ENCODE measurements around the gene B4GALNT3.

The B4GALNT3 gene

GRCh38 chr12:524167-524951, 64.6 kb downstream of the B4GALNT3 start:
- Histone ChIP-seq H3K9ac (ENCODE audit: low read depth in 1 of 2, low read length in 2 of 2) (no peak overlapping the region), H3K4me1 (ENCODE audit: control insufficient read depth in 1 of 2, insufficient read depth in 2 of 2, low read length in 2 of 2) (no peaks in the 10 kb centered on the region), H3K36me3 (ENCODE audit: control insufficient read depth in 1 of 2, insufficient read depth in 2 of 2, low read length in 2 of 2) (no peaks in the 10 kb centered on the region), H3K27ac (ENCODE audit: low read depth, low read length) (no peak overlapping the region), H3K27me3 (ENCODE audit: control insufficient read depth in 1 of 2, insufficient read depth in 2 of 2, low read length in 2 of 2) (no peaks in the 10 kb centered on the region), H3K9me3 (ENCODE audit: control insufficient read depth in 1 of 2, low read length in 2 of 2) (no peaks in the 10 kb centered on the region), H3K4me3 (ENCODE audit: low read depth in 1 of 2, low read length in 2 of 2) (no peak overlapping the region)

- Histone ChIP-seq H3K27me3 (ENCODE audit: control insufficient read depth in 1 of 2, insufficient read depth in 2 of 2, low read length in 2 of 2) (no peaks in the 10 kb centered on the region), H3K9me3 (ENCODE audit: control insufficient read depth in 1 of 2, low read length in 2 of 2) (no peaks in the 10 kb centered on the region), H3K4me3 (ENCODE audit: low read depth in 1 of 2, low read length in 2 of 2) (no peak overlapping the region), H3K36me3 (ENCODE audit: control insufficient read depth in 1 of 2, insufficient read depth in 2 of 2, low read length in 2 of 2) (no peaks in the 10 kb centered on the region), H3K9ac (ENCODE audit: low read depth in 1 of 2, low read length in 2 of 2) (no peak overlapping the region), H3K4me1 (ENCODE audit: control insufficient read depth in 1 of 2, insufficient read depth in 2 of 2, low read length in 2 of 2) (no peaks in the 10 kb centered on the region), H3K27ac (ENCODE audit: low read depth, low read length) (no peak overlapping the region)
These were observed 66.3 kb downstream of the B4GALNT3 start for GRCh38 chr12:526089-526488.

GRCh38 chr12:527241-527640, 67.5 kb downstream of the B4GALNT3 start:
- Histone ChIP-seq H3K4me3 (ENCODE audit: low read depth in 1 of 2, low read length in 2 of 2) (no peak overlapping the region), H3K36me3 (ENCODE audit: control insufficient read depth in 1 of 2, insufficient read depth in 2 of 2, low read length in 2 of 2) (no peaks in the 10 kb centered on the region), H3K27ac (ENCODE audit: low read depth, low read length) (no peak overlapping the region), H3K9ac (ENCODE audit: low read depth in 1 of 2, low read length in 2 of 2) (no peak overlapping the region), H3K9me3 (ENCODE audit: control insufficient read depth in 1 of 2, low read length in 2 of 2) (peaks cover under 1 to 2% of the 10 kb centered on the region in 2 donors), H3K4me1 (ENCODE audit: control insufficient read depth in 1 of 2, insufficient read depth in 2 of 2, low read length in 2 of 2) (no peaks in the 10 kb centered on the region), H3K27me3 (ENCODE audit: control insufficient read depth in 1 of 2, insufficient read depth in 2 of 2, low read length in 2 of 2) (no peaks in the 10 kb centered on the region)

GRCh38 chr12:527729-528128, 68.0 kb downstream of the B4GALNT3 start:
- Histone ChIP-seq H3K9me3 (ENCODE audit: control insufficient read depth in 1 of 2, low read length in 2 of 2) (peaks cover 4 to 6% of the 10 kb centered on the region in 2 donors), H3K27me3 (ENCODE audit: control insufficient read depth in 1 of 2, insufficient read depth in 2 of 2, low read length in 2 of 2) (no peaks in the 10 kb centered on the region), H3K9ac (ENCODE audit: low read depth in 1 of 2, low read length in 2 of 2) (no peak overlapping the region), H3K4me3 (ENCODE audit: low read depth in 1 of 2, low read length in 2 of 2) (no peak overlapping the region), H3K36me3 (ENCODE audit: control insufficient read depth in 1 of 2, insufficient read depth in 2 of 2, low read length in 2 of 2) (no peaks in the 10 kb centered on the region), H3K4me1 (ENCODE audit: control insufficient read depth in 1 of 2, insufficient read depth in 2 of 2, low read length in 2 of 2) (no peaks in the 10 kb centered on the region), H3K27ac (ENCODE audit: low read depth, low read length) (no peak overlapping the region)

- Histone ChIP-seq H3K36me3 (ENCODE audit: control insufficient read depth in 1 of 2, insufficient read depth in 2 of 2, low read length in 2 of 2) (no peaks in the 10 kb centered on the region), H3K27me3 (ENCODE audit: control insufficient read depth in 1 of 2, insufficient read depth in 2 of 2, low read length in 2 of 2) (no peaks in the 10 kb centered on the region), H3K27ac (ENCODE audit: low read depth, low read length) (no peak overlapping the region), H3K4me3 (ENCODE audit: low read depth in 1 of 2, low read length in 2 of 2) (no peak overlapping the region), H3K9ac (ENCODE audit: low read depth in 1 of 2, low read length in 2 of 2) (no peak overlapping the region), H3K9me3 (ENCODE audit: control insufficient read depth in 1 of 2, low read length in 2 of 2) (peaks cover 4 to 6% of the 10 kb centered on the region in 2 donors), H3K4me1 (ENCODE audit: control insufficient read depth in 1 of 2, insufficient read depth in 2 of 2, low read length in 2 of 2) (no peaks in the 10 kb centered on the region)
These were observed 70.6 kb downstream of the B4GALNT3 start for GRCh38 chr12:530308-530707.

- Histone ChIP-seq H3K9ac (ENCODE audit: low read depth in 1 of 2, low read length in 2 of 2) (no peak overlapping the region), H3K4me1 (ENCODE audit: control insufficient read depth in 1 of 2, insufficient read depth in 2 of 2, low read length in 2 of 2) (no peaks in the 10 kb centered on the region), H3K4me3 (ENCODE audit: low read depth in 1 of 2, low read length in 2 of 2) (no peak overlapping the region), H3K27me3 (ENCODE audit: control insufficient read depth in 1 of 2, insufficient read depth in 2 of 2, low read length in 2 of 2) (no peaks in the 10 kb centered on the region), H3K9me3 (ENCODE audit: control insufficient read depth in 1 of 2, low read length in 2 of 2) (peaks cover 4 to 6% of the 10 kb centered on the region in 2 donors), H3K27ac (ENCODE audit: low read depth, low read length) (no peak overlapping the region), H3K36me3 (ENCODE audit: control insufficient read depth in 1 of 2, insufficient read depth in 2 of 2, low read length in 2 of 2) (no peaks in the 10 kb centered on the region)
These were observed 71.1 kb downstream of the B4GALNT3 start for GRCh38 chr12:530821-531220.

GRCh38 chr12:531951-532585, 72.3 kb downstream of the B4GALNT3 start:
- H3K36me3 ChIP-seq (ENCODE audit: control insufficient read depth in 1 of 2, insufficient read depth in 2 of 2, low read length in 2 of 2), result no peaks in the 10 kb centered on the region
- no peak overlapping the region for H3K27ac ChIP-seq (ENCODE audit: low read depth, low read length)
- no peaks in the 10 kb centered on the region for H3K4me1 ChIP-seq (ENCODE audit: control insufficient read depth in 1 of 2, insufficient read depth in 2 of 2, low read length in 2 of 2)
- no peaks in the 10 kb centered on the region for H3K27me3 ChIP-seq (ENCODE audit: control insufficient read depth in 1 of 2, insufficient read depth in 2 of 2, low read length in 2 of 2)
- peaks cover 4 to 6% of the 10 kb centered on the region in 2 donors for H3K9me3 ChIP-seq (ENCODE audit: control insufficient read depth in 1 of 2, low read length in 2 of 2)
- no peak overlapping the region for H3K9ac ChIP-seq (ENCODE audit: low read depth in 1 of 2, low read length in 2 of 2)
- H3K4me3 ChIP-seq (ENCODE audit: low read depth in 1 of 2, low read length in 2 of 2), result no peak overlapping the region

- Histone ChIP-seq H3K9me3 (ENCODE audit: control insufficient read depth in 1 of 2, low read length in 2 of 2) (peaks cover 4 to 6% of the 10 kb centered on the region in 2 donors), H3K4me1 (ENCODE audit: control insufficient read depth in 1 of 2, insufficient read depth in 2 of 2, low read length in 2 of 2) (peaks cover 4 to 5% of the 10 kb centered on the region in 2 donors), H3K9ac (ENCODE audit: low read depth in 1 of 2, low read length in 2 of 2) (no peak overlapping the region), H3K27ac (ENCODE audit: low read depth, low read length) (no peak overlapping the region), H3K36me3 (ENCODE audit: control insufficient read depth in 1 of 2, insufficient read depth in 2 of 2, low read length in 2 of 2) (no peaks in the 10 kb centered on the region), H3K27me3 (ENCODE audit: control insufficient read depth in 1 of 2, insufficient read depth in 2 of 2, low read length in 2 of 2) (no peaks in the 10 kb centered on the region), H3K4me3 (ENCODE audit: low read depth in 1 of 2, low read length in 2 of 2) (no peak overlapping the region)
These were observed 73.3 kb downstream of the B4GALNT3 start for GRCh38 chr12:532908-533565.

- Histone ChIP-seq H3K4me1 (ENCODE audit: control insufficient read depth in 1 of 2, insufficient read depth in 2 of 2, low read length in 2 of 2) (peaks cover 9 to 12% of the 10 kb centered on the region in 2 donors), H3K9me3 (ENCODE audit: control insufficient read depth in 1 of 2, low read length in 2 of 2) (peaks cover 4 to 6% of the 10 kb centered on the region in 2 donors), H3K27me3 (ENCODE audit: control insufficient read depth in 1 of 2, insufficient read depth in 2 of 2, low read length in 2 of 2) (no peaks in the 10 kb centered on the region), H3K27ac (ENCODE audit: low read depth, low read length) (no peak overlapping the region), H3K4me3 (ENCODE audit: low read depth in 1 of 2, low read length in 2 of 2) (no peak overlapping the region), H3K9ac (ENCODE audit: low read depth in 1 of 2, low read length in 2 of 2) (no peak overlapping the region), H3K36me3 (ENCODE audit: control insufficient read depth in 1 of 2, insufficient read depth in 2 of 2, low read length in 2 of 2) (no peaks in the 10 kb centered on the region)
These were observed 74.0 kb downstream of the B4GALNT3 start for GRCh38 chr12:533718-534117.

- no peak overlapping the region for H3K9ac ChIP-seq (ENCODE audit: low read depth in 1 of 2, low read length in 2 of 2)
- H3K27me3 ChIP-seq (ENCODE audit: control insufficient read depth in 1 of 2, insufficient read depth in 2 of 2, low read length in 2 of 2), result no peaks in the 10 kb centered on the region
- peaks cover 4 to 6% of the 10 kb centered on the region in 2 donors for H3K9me3 ChIP-seq (ENCODE audit: control insufficient read depth in 1 of 2, low read length in 2 of 2)
- H3K27ac ChIP-seq (ENCODE audit: low read depth, low read length), result no peak overlapping the region
- no peak overlapping the region for H3K4me3 ChIP-seq (ENCODE audit: low read depth in 1 of 2, low read length in 2 of 2)
- H3K36me3 ChIP-seq (ENCODE audit: control insufficient read depth in 1 of 2, insufficient read depth in 2 of 2, low read length in 2 of 2), result no peaks in the 10 kb centered on the region
- peaks cover 13 to 17% of the 10 kb centered on the region in 2 donors for H3K4me1 ChIP-seq (ENCODE audit: control insufficient read depth in 1 of 2, insufficient read depth in 2 of 2, low read length in 2 of 2)
These were observed 74.5 kb downstream of the B4GALNT3 start for GRCh38 chr12:534216-534615.

Data from duodenal mucosa (tissue), 2 donors.